Prostate gland (tissue), 2 donors: Measurements from ENCODE around the gene ARMC6. TPM values are rescaled to one million over a fixed set of nuclear protein-coding genes. Genes with fewer than 3 reads are reported as not detected.

ENCODE experiments used
- DNase-seq: peaks from one replicate; pipeline ENCODE4 v3.0.0-alpha.2; 2019; ENCODE audit warnings: low spot score
- H3K27ac ChIP-seq, 2 donors: fragments of 200-600 bp; sonication (generic); 2 replicates each; pipeline ENCODE4 v1.5.1; 2017 to 2019
- H3K27me3 ChIP-seq: fragments of 200-600 bp; sonication (generic); replicated peaks from 2 replicates; pipeline ENCODE4 v1.5.1; 2019; ENCODE audit not compliant: insufficient read depth
- H3K36me3 ChIP-seq, 2 donors: fragments of 200-600 bp; sonication (generic); 1 replicate in 1 of 2; 2 replicates in 1 of 2; pipeline versions ENCODE4 v1.5.1 to v1.8.1; 2017 to 2019
- H3K4me1 ChIP-seq: fragments of 200-600 bp; sonication (generic); replicated peaks from 2 replicates; pipeline ENCODE4 v1.5.1; 2019
- H3K4me3 ChIP-seq, 2 donors: fragments of 200-600 bp; sonication (generic); 2 replicates each; pipeline ENCODE4 v1.5.1; 2017 to 2019
- H3K9me3 ChIP-seq: fragments of 200-600 bp; sonication (generic); 2 replicates; pipeline ENCODE4 v1.5.1; 2017
- CTCF ChIP-seq, 4 experiments: fragments of 200-600 bp in 2 of 4; fragments of 450-650 bp in 2 of 4; sonication (generic) in 2 of 4; IDR thresholded peaks; 1 replicate in 3 of 4; 2 replicates in 1 of 4; pipeline ENCODE4 v1.5.1; 2016 to 2019; ENCODE audit warnings: antibody characterized with exemption in 4 of 4, mild to moderate bottlenecking in 2 of 4, moderate library complexity in 2 of 4
- POLR2A ChIP-seq: fragments of 450-650 bp; IDR thresholded peaks from one replicate; pipeline ENCODE4 v1.6.1; 2016; ENCODE audit warnings: antibody characterized with exemption, mild to moderate bottlenecking
- POLR2AphosphoS5 ChIP-seq: sonication (generic); formaldehyde crosslinking; IDR thresholded peaks from one replicate; pipeline ENCODE4 v1.6.1; 2017; ENCODE audit warnings: antibody characterized with exemption
- WGBS: methylation state at CpG from one replicate; pipeline ENCODE4 v1.1.5; 2018; 5-methylcytosine and 5-hydroxymethylcytosine counted together
- intact Hi-C: fragments of 100-400 bp; cut with DNase I; formaldehyde crosslinking; loops from one replicate; pipeline ENCODE4 v1.14.2; 2022
- total RNA-seq, 2 donors: library from RNA; depleted of rRNA; stranded (reverse); fragments of >200 nt; gene quantifications; one replicate each; pipeline ENCODE4 v1.1.0, GENCODE V29; 2016

ARMC6 gene
- total RNA-seq, 2 donors from 2014 or later = 36.1 to 43.3 TPM

DNA sequence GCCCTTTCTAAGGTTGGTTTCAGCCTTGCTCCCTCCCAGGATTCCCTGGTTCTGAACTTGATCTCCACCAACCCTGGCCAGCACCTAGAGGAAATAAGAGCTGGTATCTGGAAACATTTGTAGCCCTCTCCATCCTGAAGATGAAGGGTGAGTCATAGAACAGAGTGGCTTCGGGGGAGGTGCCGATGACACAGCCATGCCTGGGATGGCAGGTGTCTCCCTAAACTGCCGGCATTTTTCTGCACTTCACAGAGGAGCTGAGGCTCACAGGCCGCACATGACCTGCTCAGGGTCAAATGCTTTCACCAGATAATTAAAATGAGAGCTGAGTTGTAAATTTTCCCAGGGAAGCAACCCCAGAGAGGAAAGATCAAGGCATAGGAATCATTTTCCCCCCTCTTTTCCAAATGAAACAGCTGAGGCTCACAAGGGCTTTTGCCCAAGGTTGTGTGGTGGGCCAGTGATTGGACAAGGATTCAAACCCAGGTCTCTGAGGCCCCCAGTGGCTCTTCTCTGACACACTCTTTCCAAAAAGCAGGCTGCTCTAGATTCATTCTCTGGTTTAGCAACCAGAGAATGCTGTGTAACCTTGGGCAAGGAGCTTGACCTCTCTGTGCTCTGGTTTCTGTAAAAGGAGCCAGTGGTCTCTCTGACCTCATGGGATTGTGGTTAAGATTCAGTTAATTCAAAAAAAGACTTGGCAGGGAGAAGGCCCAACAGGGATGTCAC is 29.2 kb downstream of the ARMC6 start:
- Histone ChIP-seq H3K4me1 (no peaks in the 10 kb centered on the region), H3K36me3 (no peaks in the 10 kb centered on the region), H3K27ac (peak overlapping the region; percentile 76 to 77), H3K4me3 (peak overlapping the region in 1 of 2 donors; percentile 93), H3K9me3 (no peaks in the 10 kb centered on the region), H3K27me3 (no peaks in the 10 kb centered on the region)
- intact Hi-C loops = loop anchor here (2.0 kb wide), 1 partner anchor 76 kb away; the partner anchor contains the start of gene TMEM161A
- TF ChIP-seq POLR2AphosphoS5 (no peak), POLR2A (no peak), CTCF (IDR thresholded peaks at IDR 0.05) (no peak)
- DNase-seq = no peak
- WGBS = 81% methylated on average over 4 of the region's 4 CpGs

- H3K4me1 ChIP-seq = no peaks in the 10 kb centered on the region
- intact Hi-C loops = loop anchor here (2.0 kb wide), 1 partner anchor 75 kb away; the partner anchor contains the start of gene TMEM161A
- no peaks in the 10 kb centered on the region for H3K27me3 ChIP-seq
- WGBS = 5% methylated on average over 62 of the region's 77 CpGs
- peak within 1 kb of the TSS; percentile 77 to 82 for H3K27ac ChIP-seq
- H3K36me3 ChIP-seq = no peaks in the 10 kb centered on the region
- peak within 1 kb of the TSS; percentile 76 to 93 for H3K4me3 ChIP-seq
- H3K9me3 ChIP-seq = no peaks in the 10 kb centered on the region
- TF ChIP-seq POLR2A (no peak), POLR2AphosphoS5 (peak; percentile 94), CTCF (IDR thresholded peaks at IDR 0.05) (peak in 2 of 4 experiments; percentile 13 to 20)
- peak; percentile 99 for DNase-seq
These were observed 30.0 kb downstream of the ARMC6 start, which contains the start of gene SLC25A42 for GRCh38 chr19:19063183-19064097. TSS of gene SLC25A42 (plus strand) at chr19:19063994. CDS start at chr19:19096125, 32,131 bp downstream.

DNA sequence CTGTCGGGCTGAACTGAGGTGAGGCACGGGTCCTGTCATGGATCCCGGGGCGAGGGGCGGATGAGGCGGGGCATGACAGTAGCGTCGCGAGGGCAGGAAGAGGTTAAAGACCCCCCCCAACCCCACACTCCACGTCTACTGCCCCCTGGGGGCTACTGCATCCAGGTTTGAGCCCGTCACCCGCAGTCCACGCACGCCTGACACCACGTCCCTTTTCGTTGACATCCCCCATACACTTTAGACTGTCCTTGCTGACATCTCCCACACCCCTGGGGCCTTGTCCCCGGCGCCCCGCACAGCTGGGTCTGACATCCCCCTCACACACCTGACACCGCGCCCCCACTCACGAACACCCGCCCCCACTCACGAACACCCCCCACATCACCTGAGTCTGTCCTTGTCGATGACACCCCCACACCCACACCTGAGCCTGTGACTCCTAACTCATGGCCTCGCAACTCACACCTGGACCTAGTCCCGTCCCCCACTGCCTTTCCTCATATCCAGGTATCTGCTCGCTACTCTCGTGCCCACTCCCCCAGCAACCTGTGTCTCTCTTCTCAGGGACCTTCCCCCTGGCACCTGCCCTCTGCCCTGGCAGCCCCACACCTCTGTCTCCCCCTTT is 30.8 kb downstream of the ARMC6 start:
- WGBS = 2% methylated on average over 28 of the region's 29 CpGs
- intact Hi-C loops = no loop called here
- DNase-seq = peak; percentile 14
- Histone ChIP-seq H3K4me1 (no peaks in the 10 kb centered on the region), H3K27me3 (no peaks in the 10 kb centered on the region), H3K9me3 (no peaks in the 10 kb centered on the region), H3K4me3 (peak overlapping the region; percentile 76 to 93), H3K27ac (peak overlapping the region; percentile 68 to 82), H3K36me3 (no peaks in the 10 kb centered on the region)
- TF ChIP-seq POLR2A = no peak
- no peak for TF ChIP-seq POLR2AphosphoS5
- TF ChIP-seq CTCF (IDR thresholded peaks at IDR 0.05) = no peak

GRCh38 chr19:19064811-19065745 is 31.7 kb downstream of the ARMC6 start:
- Histone ChIP-seq H3K4me1 (no peaks in the 10 kb centered on the region), H3K27me3 (no peaks in the 10 kb centered on the region), H3K27ac (peak overlapping the region; percentile 68 to 82), H3K4me3 (peak overlapping the region; percentile 76 to 93), H3K36me3 (no peaks in the 10 kb centered on the region), H3K9me3 (no peaks in the 10 kb centered on the region)
- TF ChIP-seq POLR2AphosphoS5 = no peak
- no peak for TF ChIP-seq CTCF (IDR thresholded peaks at IDR 0.05)
- TF ChIP-seq POLR2A = no peak
- 3% methylated on average over 25 of the region's 25 CpGs for WGBS
- no peak for DNase-seq
- intact Hi-C loops = no loop called here
